ENCODE data around the gene RPS15.

The RPS15 gene

DNA sequence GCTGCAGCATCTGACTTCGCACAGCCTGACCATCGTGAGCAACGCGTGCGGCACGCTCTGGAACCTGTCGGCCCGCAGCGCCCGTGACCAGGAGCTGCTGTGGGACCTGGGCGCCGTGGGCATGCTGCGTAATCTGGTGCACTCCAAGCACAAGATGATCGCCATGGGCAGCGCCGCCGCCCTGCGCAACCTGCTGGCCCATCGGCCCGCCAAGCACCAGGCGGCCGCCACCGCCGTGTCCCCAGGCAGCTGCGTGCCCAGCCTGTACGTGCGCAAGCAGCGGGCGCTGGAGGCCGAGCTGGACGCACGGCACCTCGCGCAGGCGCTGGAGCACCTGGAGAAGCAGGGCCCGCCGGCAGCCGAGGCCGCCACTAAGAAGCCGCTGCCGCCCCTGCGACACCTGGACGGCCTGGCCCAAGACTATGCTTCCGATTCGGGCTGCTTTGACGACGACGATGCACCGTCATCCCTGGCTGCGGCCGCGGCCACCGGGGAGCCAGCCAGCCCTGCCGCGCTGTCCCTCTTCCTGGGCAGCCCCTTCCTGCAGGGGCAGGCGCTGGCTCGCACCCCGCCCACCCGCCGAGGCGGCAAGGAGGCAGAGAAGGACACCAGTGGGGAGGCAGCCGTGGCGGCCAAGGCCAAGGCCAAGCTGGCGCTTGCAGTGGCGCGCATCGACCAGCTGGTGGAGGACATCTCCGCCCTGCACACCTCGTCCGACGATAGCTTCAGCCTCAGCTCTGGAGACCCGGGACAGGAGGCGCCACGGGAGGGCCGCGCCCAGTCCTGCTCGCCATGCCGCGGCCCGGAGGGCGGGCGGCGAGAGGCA is 27.2 kb downstream of the RPS15 start:
- Histone ChIP-seq H3K9me2 (replicated peaks; ENCODE audit: insufficient read depth, low read length) (no peaks in the 10 kb centered on the region), H3F3A (ENCODE audit: insufficient read depth, low read length) (no peaks in the 10 kb centered on the region), H3K27me3 (replicated peaks; ENCODE audit: insufficient read depth, low read length) (peaks cover 22% of the 10 kb centered on the region), H3K4me2 (ENCODE audit: low read depth, low read length) (no peak overlapping the region), H2AFZ (ENCODE audit: low read length) (no peak overlapping the region), H3K27ac (ENCODE audit: low read length) (no peak overlapping the region), H3K9ac (ENCODE audit: low read length) (no peak overlapping the region), H3K4me1 (ENCODE audit: low read length) (peaks cover 6% of the 10 kb centered on the region; the same call in 1 of the 2 replicates), H3K79me2 (ENCODE audit: low read length) (no peaks in the 10 kb centered on the region), H3K4me3 (ENCODE audit: low read length) (no peak overlapping the region), H4K20me1 (ENCODE audit: insufficient read depth, low read length) (no peaks in the 10 kb centered on the region; the same call in 1 of the 2 replicates), H3K36me3 (replicated peaks; ENCODE audit: insufficient read depth, low read length) (no peaks in the 10 kb centered on the region), H3K9me3 (replicated peaks; ENCODE audit: insufficient read depth, low read length) (no peaks in the 10 kb centered on the region)
- no peak for DNase-seq
- TF ChIP-seq EZH2phosphoT487 (IDR thresholded peaks at IDR 0.05; ENCODE audit: low read length) = no peak
- no peak for TF ChIP-seq EZH2 (optimal IDR thresholded peaks at IDR 0.05; ENCODE audit: low read depth, low read length)
- TF ChIP-seq, protein P1, sequence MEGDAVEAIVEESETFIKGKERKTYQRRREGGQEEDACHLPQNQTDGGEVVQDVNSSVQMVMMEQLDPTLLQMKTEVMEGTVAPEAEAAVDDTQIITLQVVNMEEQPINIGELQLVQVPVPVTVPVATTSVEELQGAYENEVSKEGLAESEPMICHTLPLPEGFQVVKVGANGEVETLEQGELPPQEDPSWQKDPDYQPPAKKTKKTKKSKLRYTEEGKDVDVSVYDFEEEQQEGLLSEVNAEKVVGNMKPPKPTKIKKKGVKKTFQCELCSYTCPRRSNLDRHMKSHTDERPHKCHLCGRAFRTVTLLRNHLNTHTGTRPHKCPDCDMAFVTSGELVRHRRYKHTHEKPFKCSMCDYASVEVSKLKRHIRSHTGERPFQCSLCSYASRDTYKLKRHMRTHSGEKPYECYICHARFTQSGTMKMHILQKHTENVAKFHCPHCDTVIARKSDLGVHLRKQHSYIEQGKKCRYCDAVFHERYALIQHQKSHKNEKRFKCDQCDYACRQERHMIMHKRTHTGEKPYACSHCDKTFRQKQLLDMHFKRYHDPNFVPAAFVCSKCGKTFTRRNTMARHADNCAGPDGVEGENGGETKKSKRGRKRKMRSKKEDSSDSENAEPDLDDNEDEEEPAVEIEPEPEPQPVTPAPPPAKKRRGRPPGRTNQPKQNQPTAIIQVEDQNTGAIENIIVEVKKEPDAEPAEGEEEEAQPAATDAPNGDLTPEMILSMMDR (IDR thresholded peaks at IDR 0.05; ENCODE audit: low read length) = no peak

DNA sequence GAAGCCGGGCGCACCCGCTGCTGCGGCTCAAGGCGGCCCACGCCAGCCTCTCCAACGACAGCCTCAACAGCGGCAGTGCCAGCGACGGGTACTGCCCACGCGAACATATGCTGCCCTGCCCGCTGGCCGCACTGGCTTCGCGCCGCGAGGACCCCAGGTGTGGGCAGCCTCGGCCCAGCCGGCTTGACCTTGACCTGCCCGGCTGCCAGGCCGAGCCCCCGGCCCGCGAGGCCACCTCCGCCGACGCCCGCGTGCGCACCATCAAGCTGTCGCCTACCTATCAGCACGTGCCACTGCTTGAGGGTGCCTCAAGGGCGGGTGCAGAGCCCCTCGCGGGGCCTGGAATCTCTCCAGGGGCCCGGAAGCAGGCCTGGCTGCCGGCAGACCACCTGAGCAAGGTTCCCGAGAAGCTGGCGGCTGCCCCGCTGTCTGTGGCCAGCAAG is 27.8 kb downstream of the RPS15 start:
- peaks cover 12% of the 10 kb centered on the region; the same call in 1 of the 2 replicates for H3K4me1 ChIP-seq (ENCODE audit: low read length)
- H3K9me3 ChIP-seq (replicated peaks; ENCODE audit: insufficient read depth, low read length) = no peaks in the 10 kb centered on the region
- no peak overlapping the region for H3K4me2 ChIP-seq (ENCODE audit: low read depth, low read length)
- TF ChIP-seq, protein P1 (IDR thresholded peaks at IDR 0.05; ENCODE audit: low read length) = no peak
- TF ChIP-seq EZH2phosphoT487 (IDR thresholded peaks at IDR 0.05; ENCODE audit: low read length) (no peak), EZH2 (optimal IDR thresholded peaks at IDR 0.05; ENCODE audit: low read depth, low read length) (no peak)
- no peak overlapping the region for H3K4me3 ChIP-seq (ENCODE audit: low read length)
- no peaks in the 10 kb centered on the region for H3K79me2 ChIP-seq (ENCODE audit: low read length)
- H3K36me3 ChIP-seq (replicated peaks; ENCODE audit: insufficient read depth, low read length) = no peaks in the 10 kb centered on the region
- no peak overlapping the region for H2AFZ ChIP-seq (ENCODE audit: low read length)
- 0 out of 2 replicates have a peak, but pooled peaks cover under 1% of the 10 kb centered on the region for H3F3A ChIP-seq (ENCODE audit: insufficient read depth, low read length)
- H4K20me1 ChIP-seq (ENCODE audit: insufficient read depth, low read length) = peaks cover 2% of the 10 kb centered on the region; the same call in 1 of the 2 replicates
- no peaks in the 10 kb centered on the region for H3K9me2 ChIP-seq (replicated peaks; ENCODE audit: insufficient read depth, low read length)
- no peak overlapping the region for H3K27ac ChIP-seq (ENCODE audit: low read length)
- H3K9ac ChIP-seq (ENCODE audit: low read length) = no peak overlapping the region
- peaks cover 28% of the 10 kb centered on the region for H3K27me3 ChIP-seq (replicated peaks; ENCODE audit: insufficient read depth, low read length)
- no peak for DNase-seq

DNA sequence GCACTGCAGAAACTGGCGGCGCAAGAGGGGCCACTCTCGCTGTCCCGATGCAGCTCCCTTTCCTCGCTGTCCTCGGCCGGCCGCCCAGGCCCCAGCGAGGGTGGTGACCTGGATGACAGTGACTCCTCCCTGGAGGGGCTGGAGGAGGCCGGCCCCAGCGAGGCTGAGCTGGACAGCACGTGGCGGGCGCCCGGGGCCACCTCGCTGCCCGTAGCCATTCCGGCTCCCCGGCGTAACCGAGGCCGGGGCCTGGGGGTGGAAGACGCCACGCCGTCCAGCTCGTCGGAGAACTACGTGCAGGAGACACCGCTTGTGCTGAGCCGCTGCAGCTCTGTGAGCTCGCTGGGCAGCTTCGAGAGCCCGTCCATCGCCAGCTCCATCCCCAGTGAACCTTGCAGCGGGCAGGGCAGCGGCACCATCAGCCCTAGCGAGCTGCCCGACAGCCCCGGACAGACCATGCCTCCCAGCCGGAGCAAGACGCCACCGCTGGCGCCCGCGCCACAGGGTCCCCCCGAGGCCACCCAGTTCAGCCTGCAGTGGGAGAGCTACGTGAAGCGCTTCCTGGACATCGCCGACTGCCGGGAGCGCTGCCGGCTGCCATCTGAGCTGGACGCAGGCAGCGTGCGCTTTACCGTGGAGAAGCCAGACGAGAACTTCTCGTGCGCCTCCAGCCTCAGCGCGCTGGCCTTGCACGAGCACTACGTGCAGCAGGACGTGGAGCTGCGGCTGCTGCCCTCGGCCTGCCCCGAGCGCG is 28.4 kb downstream of the RPS15 start:
- Histone ChIP-seq H3K27me3 (replicated peaks; ENCODE audit: insufficient read depth, low read length) (peaks cover 34% of the 10 kb centered on the region), H3K9ac (ENCODE audit: low read length) (no peak overlapping the region), H4K20me1 (ENCODE audit: insufficient read depth, low read length) (peaks cover 8% of the 10 kb centered on the region), H3K9me3 (replicated peaks; ENCODE audit: insufficient read depth, low read length) (no peaks in the 10 kb centered on the region), H3K4me3 (ENCODE audit: low read length) (no peak overlapping the region), H3K4me2 (ENCODE audit: low read depth, low read length) (no peak overlapping the region), H2AFZ (ENCODE audit: low read length) (no peak overlapping the region), H3K79me2 (ENCODE audit: low read length) (no peaks in the 10 kb centered on the region), H3K27ac (ENCODE audit: low read length) (no peak overlapping the region), H3K4me1 (ENCODE audit: low read length) (peaks cover 14% of the 10 kb centered on the region; the same call in 1 of the 2 replicates), H3K36me3 (replicated peaks; ENCODE audit: insufficient read depth, low read length) (no peaks in the 10 kb centered on the region), H3F3A (ENCODE audit: insufficient read depth, low read length) (peaks cover 6% of the 10 kb centered on the region; the same call in 1 of the 2 replicates), H3K9me2 (replicated peaks; ENCODE audit: insufficient read depth, low read length) (no peaks in the 10 kb centered on the region)
- no peak for DNase-seq
- no peak for TF ChIP-seq EZH2 (optimal IDR thresholded peaks at IDR 0.05; ENCODE audit: low read depth, low read length)
- no peak for TF ChIP-seq EZH2phosphoT487 (IDR thresholded peaks at IDR 0.05; ENCODE audit: low read length)
- TF ChIP-seq, protein P1 (IDR thresholded peaks at IDR 0.05; ENCODE audit: low read length) = no peak

All from MM.1S (cell line).